ENCODE results near the gene G2E3. TPM values are rescaled to one million over a fixed set of nuclear protein-coding genes. Genes with fewer than 3 reads are reported as not detected.

Gene G2E3
- total and polyA plus RNA-seq, 2 donors (not counting 3 experiments of a cell fraction or from before 2014, with no cell fraction given), result 4.2 to 34.8 TPM

DNA sequence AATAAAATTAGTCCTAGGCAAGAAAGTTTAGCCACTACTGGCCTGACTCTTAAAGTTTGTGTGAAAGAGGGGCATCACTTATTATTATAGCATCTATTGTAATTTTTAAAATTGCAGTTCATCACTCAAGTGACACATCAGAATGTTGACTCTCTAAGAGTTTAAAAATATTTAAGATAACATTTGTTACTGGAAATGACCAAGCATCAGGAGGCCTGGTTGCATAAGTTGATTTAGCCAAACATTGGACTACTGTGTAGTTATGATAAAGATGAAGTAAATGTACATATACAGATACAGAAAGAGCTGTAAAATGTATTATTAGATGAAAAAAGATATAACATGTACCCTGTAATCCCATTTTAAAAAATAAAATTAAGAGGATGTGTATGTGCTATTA is 110.6 kb downstream of the G2E3 start:
- Histone ChIP-seq H3K9me1 (replicated peaks; ENCODE audit: control insufficient read depth, extremely low read depth, insufficient read depth, low read length) (no peaks in the 10 kb centered on the region), H3K27ac (ENCODE audit: insufficient read depth, low read depth, low read length) (no peak overlapping the region), H3K27me3 (ENCODE audit: control insufficient read depth in 2 of 2, insufficient read depth in 2 of 2, low read length in 2 of 2) (no peaks in the 10 kb centered on the region), H3K79me2 (ENCODE audit: control insufficient read depth, insufficient read depth, low read length) (no peaks in the 10 kb centered on the region), H3K4me3 (replicated peaks in 1 of 3; ENCODE audit: insufficient read depth in 1 of 3, low read depth in 1 of 3, low read length in 3 of 3) (no peak overlapping the region), H4K20me1 (replicated peaks; ENCODE audit: control insufficient read depth, extremely low read depth, insufficient read depth, low read length) (no peaks in the 10 kb centered on the region), H3K4me2 (ENCODE audit: insufficient read depth, low read length) (no peak overlapping the region), H2AFZ (ENCODE audit: low read depth, low read length) (no peak overlapping the region), H3K4me1 (ENCODE audit: control insufficient read depth, extremely low read depth, insufficient read depth, low read length) (no peaks in the 10 kb centered on the region), H3K36me3 (ENCODE audit: control insufficient read depth in 2 of 2, extremely low read depth in 1 of 2, insufficient read depth in 2 of 2, low read length in 2 of 2) (peaks cover 0 to 5% of the 10 kb centered on the region in 2 experiments), H3K9me3 (replicated peaks; ENCODE audit: control insufficient read depth, insufficient read depth, low read length) (no peaks in the 10 kb centered on the region), H3K9ac (replicated peaks; ENCODE audit: extremely low read depth, insufficient read depth, low read length) (no peak overlapping the region)
- intact Hi-C loops (cut with micrococcal nuclease), result no loop called here
- no peak for TF ChIP-seq POLR2AphosphoS5 (IDR thresholded peaks at IDR 0.05; ENCODE audit: insufficient read depth, low read depth, low read length)
- no peak for TF ChIP-seq MYC (IDR thresholded peaks at IDR 0.05; ENCODE audit: low read depth, low read length)
- no peak for TF ChIP-seq FOS (IDR thresholded peaks at IDR 0.05; ENCODE audit: borderline replicate concordance, insufficient read depth, low read length)
- TF ChIP-seq GATA2 (IDR thresholded peaks at IDR 0.05; ENCODE audit: insufficient read depth, insufficient read length, low read depth, low read length), result no peak
- no peak for TF ChIP-seq EZH2 (IDR thresholded peaks at IDR 0.05; ENCODE audit: borderline replicate concordance, low read depth, low read length, severe bottlenecking)
- no peak for TF ChIP-seq MAX (IDR thresholded peaks at IDR 0.05; ENCODE audit: insufficient read depth, insufficient read length)
- TF ChIP-seq, protein P1, sequence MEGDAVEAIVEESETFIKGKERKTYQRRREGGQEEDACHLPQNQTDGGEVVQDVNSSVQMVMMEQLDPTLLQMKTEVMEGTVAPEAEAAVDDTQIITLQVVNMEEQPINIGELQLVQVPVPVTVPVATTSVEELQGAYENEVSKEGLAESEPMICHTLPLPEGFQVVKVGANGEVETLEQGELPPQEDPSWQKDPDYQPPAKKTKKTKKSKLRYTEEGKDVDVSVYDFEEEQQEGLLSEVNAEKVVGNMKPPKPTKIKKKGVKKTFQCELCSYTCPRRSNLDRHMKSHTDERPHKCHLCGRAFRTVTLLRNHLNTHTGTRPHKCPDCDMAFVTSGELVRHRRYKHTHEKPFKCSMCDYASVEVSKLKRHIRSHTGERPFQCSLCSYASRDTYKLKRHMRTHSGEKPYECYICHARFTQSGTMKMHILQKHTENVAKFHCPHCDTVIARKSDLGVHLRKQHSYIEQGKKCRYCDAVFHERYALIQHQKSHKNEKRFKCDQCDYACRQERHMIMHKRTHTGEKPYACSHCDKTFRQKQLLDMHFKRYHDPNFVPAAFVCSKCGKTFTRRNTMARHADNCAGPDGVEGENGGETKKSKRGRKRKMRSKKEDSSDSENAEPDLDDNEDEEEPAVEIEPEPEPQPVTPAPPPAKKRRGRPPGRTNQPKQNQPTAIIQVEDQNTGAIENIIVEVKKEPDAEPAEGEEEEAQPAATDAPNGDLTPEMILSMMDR (IDR thresholded peaks at IDR 0.05; ENCODE audit: extremely low read depth in 1 of 2, insufficient read depth in 1 of 2, low read depth in 1 of 2, low read length in 2 of 2), result no peak
- TF ChIP-seq POLR2A (IDR thresholded peaks at IDR 0.05; ENCODE audit: low read depth, low read length), result no peak
- no peak for TF ChIP-seq JUN (IDR thresholded peaks at IDR 0.05; ENCODE audit: borderline replicate concordance, insufficient read depth, insufficient read length, low read depth)
- dilution Hi-C loops (cut with MboI; ENCODE audit: extremely low pct_ligation_motif_present, low sequenced_read_pairs), result no loop called here
- FAIRE-seq (no peak), DNase-seq (ENCODE audit: low read depth, low spot score) (no peak)
- no TSS peak for BruUV-seq (replicated peaks)
- CTCF ChIA-PET, result no interaction called here
- POLR2A ChIA-PET, result no interaction called here

Small RNA genes lying within 50 kb of the gene (small RNA-seq; reads per million reads assigned to genes)
- gene RF02271 (ENCODE audit: insufficient read depth, insufficient read length, low read depth, low replicate concordance), result not detected

Other genes with a start within 250 kb of the G2E3 start
- 50.4 and 59.9 TPM in 2 replicates for gene SCFD1, start 63.2 kb downstream of the G2E3 start, total RNA-seq
- 17.5 and 21.3 TPM in 2 replicates for gene SCFD1, start 63.2 kb downstream of the G2E3 start, polyA plus RNA-seq

Data from endothelial cell of umbilical vein (primary cell).